Thyroid gland (tissue), 4 donors: Measurements from ENCODE around the gene REV3L. TPM values are rescaled to one million over a fixed set of nuclear protein-coding genes. Genes with fewer than 3 reads are reported as not detected.
"Not testable (repeated sequence)": the region's sequence is repeated elsewhere in the genome, so short reads cannot be mapped to it uniquely, and the experiment has no call there.

Experiments
- DNase-seq, 2 donors: peaks; one replicate each; pipeline ENCODE4 v3.0.0-alpha.2; 2019
- H3K27ac ChIP-seq, 3 donors: fragments of 200-600 bp; sonication (generic); 1 replicate in 2 of 3; 2 replicates in 1 of 3; pipeline ENCODE4 v1.5.1; 2016 to 2019; ENCODE audit warnings: mild to moderate bottlenecking in 1 of 3, moderate library complexity in 1 of 3
- H3K27me3 ChIP-seq: fragments of 200-600 bp; sonication (generic); one replicate; pipeline ENCODE4 v1.5.1; 2019
- H3K36me3 ChIP-seq, 2 donors: fragments of 200-600 bp; sonication (generic); one replicate each; pipeline ENCODE4 v1.5.1; 2016 to 2019
- H3K4me1 ChIP-seq, 2 donors: fragments of 200-600 bp; sonication (generic); one replicate each; pipeline ENCODE4 v1.5.1; 2017 to 2019
- H3K4me3 ChIP-seq, 3 donors: fragments of 200-600 bp; sonication (generic); replicated peaks in 1 of 3; 1 replicate in 2 of 3; 2 replicates in 1 of 3; pipeline ENCODE4 v1.5.1; 2016; ENCODE audit warnings: mild to moderate bottlenecking in 1 of 3
- H3K9me3 ChIP-seq: fragments of 200-600 bp; sonication (generic); one replicate; pipeline ENCODE4 v1.5.1; 2017
- CTCF ChIP-seq, 6 experiments: fragments of 200-600 bp in 3 of 6; fragments of 450-650 bp in 3 of 6; sonication (generic) in 3 of 6; IDR thresholded peaks; one replicate each; pipeline ENCODE4 v1.5.1; 2016 to 2019; ENCODE audit warnings: antibody characterized with exemption in 6 of 6, mild to moderate bottlenecking in 2 of 6, inconsistent platforms in 1 of 6, moderate library complexity in 1 of 6
- POLR2A ChIP-seq, 2 donors: fragments of 450-650 bp; IDR thresholded peaks; one replicate each; pipeline ENCODE4 v1.6.1; 2017; ENCODE audit warnings: antibody characterized with exemption in 2 of 2, mild to moderate bottlenecking in 2 of 2, moderate library complexity in 1 of 2
- WGBS, 2 donors: methylation state at CpG; one replicate each; pipeline ENCODE4 v1.1.5; 2017; 5-methylcytosine and 5-hydroxymethylcytosine counted together
- intact Hi-C: fragments of 100-400 bp; cut with DNase I; formaldehyde crosslinking; loops from one replicate; pipeline ENCODE4 v1.15.1; 2023
- total RNA-seq, 4 donors: library from RNA; depleted of rRNA; stranded (reverse); fragments of >200 nt; gene quantifications; one replicate each; pipeline ENCODE4 v1.2.3, GENCODE V29; 2016

Gene REV3L
- total RNA-seq, 4 donors from 2014 or later: 38.2 to 73.5 (median 60.0) TPM

- peak; percentile 83 to 99 (median 97) for TF ChIP-seq CTCF (IDR thresholded peaks at IDR 0.05)
- TF ChIP-seq POLR2A (IDR thresholded peaks at IDR 0.05): peak in 1 of 2 donors; percentile 90
- Histone ChIP-seq H3K4me3 (peak overlapping the region; percentile 56 to 96 (median 71)), H3K9me3 (no peaks in the 10 kb centered on the region), H3K36me3 (no peaks in the 10 kb centered on the region), H3K27ac (peak overlapping the region; percentile 74 to 80 (median 79)), H3K27me3 (no peaks in the 10 kb centered on the region), H3K4me1 (peaks cover 9 to 11% of the 10 kb centered on the region in 2 donors)
- DNase-seq: peak; percentile 99
- intact Hi-C loops: loop anchor here (10.0 kb wide), 1 partner anchor 386 kb away; no protein-coding TSS in a partner anchor
- WGBS, 2 donors: 2 to 7% methylated on average over 16 to 42 of the region's 59 CpGs
Observed at GRCh38 chr6:111259089-111259831, 223.8 kb downstream of the REV3L start.

GRCh38 chr6:111258615-111259088 is 224.4 kb downstream of the REV3L start:
- Histone ChIP-seq H3K4me3 (no peak overlapping the region), H3K27me3 (no peaks in the 10 kb centered on the region), H3K27ac (no peak overlapping the region), H3K4me1 (peaks cover 9 to 11% of the 10 kb centered on the region in 2 donors), H3K9me3 (no peaks in the 10 kb centered on the region), H3K36me3 (no peaks in the 10 kb centered on the region)
- intact Hi-C loops: loop anchor here (10.0 kb wide), 1 partner anchor 386 kb away; no protein-coding TSS in a partner anchor
- TF ChIP-seq CTCF (IDR thresholded peaks at IDR 0.05): no peak
- no peak for TF ChIP-seq POLR2A (IDR thresholded peaks at IDR 0.05)
- 20 to 21% methylated on average over 18 of the region's 18 CpGs for WGBS, 2 donors
- no peak for DNase-seq

GRCh38 chr6:111258010-111258409 is 225.0 kb downstream of the REV3L start:
- Histone ChIP-seq H3K36me3 (no peaks in the 10 kb centered on the region), H3K27me3 (no peaks in the 10 kb centered on the region), H3K4me1 (peaks cover 9 to 11% of the 10 kb centered on the region in 2 donors), H3K27ac (no peak overlapping the region), H3K4me3 (no peak overlapping the region), H3K9me3 (no peaks in the 10 kb centered on the region)
- peak in 1 of 2 donors; percentile 8 for DNase-seq
- WGBS, 2 donors: 91 to 94% methylated on average over 13 of the region's 13 CpGs
- intact Hi-C loops: loop anchor here (10.0 kb wide), 1 partner anchor 387 kb away; no protein-coding TSS in a partner anchor
- TF ChIP-seq POLR2A (IDR thresholded peaks at IDR 0.05): no peak
- no peak for TF ChIP-seq CTCF (IDR thresholded peaks at IDR 0.05)

GRCh38 chr6:111256646-111257045 is 226.4 kb downstream of the REV3L start:
- DNase-seq: no peak
- H3K36me3 ChIP-seq: no peaks in the 10 kb centered on the region
- intact Hi-C loops: loop anchor here (10.0 kb wide), 1 partner anchor 388 kb away; no protein-coding TSS in a partner anchor
- no peaks in the 10 kb centered on the region for H3K9me3 ChIP-seq
- H3K4me1 ChIP-seq: peaks cover 9 to 11% of the 10 kb centered on the region in 2 donors
- TF ChIP-seq CTCF (IDR thresholded peaks at IDR 0.05): no peak
- no peak for TF ChIP-seq POLR2A (IDR thresholded peaks at IDR 0.05)
- H3K27ac ChIP-seq: no peak overlapping the region
- H3K27me3 ChIP-seq: no peaks in the 10 kb centered on the region
- no peak overlapping the region for H3K4me3 ChIP-seq

GRCh38 chr6:111255838-111256237 is 227.2 kb downstream of the REV3L start:
- H3K36me3 ChIP-seq, H3K27ac ChIP-seq, H3K4me3 ChIP-seq, DNase-seq, H3K27me3 ChIP-seq, H3K9me3 ChIP-seq: not testable (repeated sequence)
- H3K4me1 ChIP-seq: peaks cover 9 to 11% of the 10 kb centered on the region in 2 donors
- intact Hi-C loops: loop anchor here (10.0 kb wide), 1 partner anchor 389 kb away; no protein-coding TSS in a partner anchor
- WGBS, 2 donors: 10 to 22% methylated on average over 2 of the region's 2 CpGs
